Measurements from ENCODE around the gene LAIR1.
"Not testable (repeated sequence)": the region's sequence is repeated elsewhere in the genome, so short reads cannot be mapped to it uniquely, and the experiment has no call there.

Gene LAIR1, protein sequence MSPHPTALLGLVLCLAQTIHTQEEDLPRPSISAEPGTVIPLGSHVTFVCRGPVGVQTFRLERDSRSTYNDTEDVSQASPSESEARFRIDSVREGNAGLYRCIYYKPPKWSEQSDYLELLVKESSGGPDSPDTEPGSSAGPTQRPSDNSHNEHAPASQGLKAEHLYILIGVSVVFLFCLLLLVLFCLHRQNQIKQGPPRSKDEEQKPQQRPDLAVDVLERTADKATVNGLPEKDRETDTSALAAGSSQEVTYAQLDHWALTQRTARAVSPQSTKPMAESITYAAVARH

DNA sequence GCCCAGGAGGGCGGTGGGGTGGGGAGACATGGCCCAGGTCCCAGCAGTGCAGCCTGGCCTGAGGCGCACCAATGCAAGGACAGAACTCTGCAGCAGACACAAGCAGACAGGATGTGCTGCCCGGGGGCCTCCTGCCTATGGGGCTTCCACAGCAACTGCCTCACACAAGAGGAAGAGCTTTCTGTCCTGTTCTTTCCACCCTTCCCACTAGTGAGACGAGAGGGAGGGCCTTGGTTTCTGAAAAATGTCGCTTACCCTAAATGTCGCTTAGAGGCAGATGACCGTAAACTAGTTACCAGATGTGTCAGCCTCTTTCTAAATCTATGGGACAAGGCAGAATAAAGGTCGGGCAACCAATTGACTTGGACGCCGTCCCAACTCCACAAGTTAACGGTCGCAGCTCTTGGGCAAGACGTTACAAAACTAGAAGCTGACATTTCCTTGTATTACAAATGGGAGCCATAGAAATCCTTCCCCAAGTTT, at the start of gene LAIR1:
TSS of gene LAIR1 (minus strand) at position 157 of the 483 bp plus-strand sequence. CDS start at position 30, 127 bp downstream.
- DNase-seq (ENCODE audit: low read depth) = no peak

DNA sequence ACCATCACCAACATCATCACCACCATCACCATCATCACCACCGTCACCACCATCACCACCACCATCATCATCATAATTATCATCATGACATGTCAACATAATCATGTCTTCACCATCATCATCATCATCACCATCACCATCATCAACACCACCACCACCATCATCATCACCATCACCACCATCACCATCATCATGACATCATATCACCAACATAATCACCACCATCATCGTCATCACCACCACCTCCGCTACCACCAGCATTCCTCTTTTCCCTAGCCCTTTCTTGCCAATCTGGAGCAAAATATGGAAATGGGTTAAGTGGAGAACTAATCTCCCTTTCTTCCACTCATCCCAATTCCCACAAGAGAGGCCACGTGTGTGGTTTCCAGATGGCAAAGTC, 49.4 kb upstream of the LAIR1 start:
- no peak for DNase-seq (ENCODE audit: low read depth)

DNA sequence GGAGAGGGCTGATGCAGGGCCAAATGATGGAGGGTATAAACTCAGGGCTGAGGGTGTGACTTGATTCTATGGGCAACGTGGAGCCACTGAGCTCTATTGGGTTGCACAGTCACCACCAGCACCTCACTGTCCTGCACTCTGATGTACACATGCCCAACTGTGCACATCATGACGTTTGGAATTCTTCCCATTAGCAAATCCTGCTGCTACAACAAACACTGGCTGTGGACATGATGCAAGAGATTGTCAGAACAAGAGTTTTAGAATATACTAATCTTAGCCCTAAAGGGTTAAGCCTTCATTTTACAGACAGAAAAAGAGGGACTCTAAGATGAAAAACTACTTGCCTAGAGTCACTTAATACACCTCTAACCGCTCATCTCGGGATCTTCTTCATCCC, 48.1 kb upstream of the LAIR1 start:
- DNase-seq (ENCODE audit: low read depth) = no peak

DNA sequence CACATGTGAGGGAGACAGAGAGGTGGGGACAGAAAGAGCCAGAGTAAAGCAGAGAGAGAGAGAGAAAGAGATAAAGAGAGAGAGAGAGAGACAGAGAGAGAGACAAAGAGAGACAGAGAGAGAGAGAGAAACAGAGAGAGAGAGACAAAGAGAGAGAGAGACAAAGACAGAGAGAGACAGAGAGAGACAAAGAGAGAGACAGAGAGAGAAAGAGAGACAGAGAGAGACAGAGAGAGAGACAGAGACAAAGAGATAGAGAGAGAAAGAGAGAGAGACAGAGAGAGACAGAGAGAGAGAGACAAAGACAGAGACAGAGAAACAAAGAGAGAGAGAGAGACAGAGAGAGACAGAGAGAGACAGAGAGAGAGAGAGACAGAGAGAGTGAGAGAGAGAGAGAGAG, 46.3 kb upstream of the LAIR1 start:
- no peak for DNase-seq (ENCODE audit: low read depth)

DNA sequence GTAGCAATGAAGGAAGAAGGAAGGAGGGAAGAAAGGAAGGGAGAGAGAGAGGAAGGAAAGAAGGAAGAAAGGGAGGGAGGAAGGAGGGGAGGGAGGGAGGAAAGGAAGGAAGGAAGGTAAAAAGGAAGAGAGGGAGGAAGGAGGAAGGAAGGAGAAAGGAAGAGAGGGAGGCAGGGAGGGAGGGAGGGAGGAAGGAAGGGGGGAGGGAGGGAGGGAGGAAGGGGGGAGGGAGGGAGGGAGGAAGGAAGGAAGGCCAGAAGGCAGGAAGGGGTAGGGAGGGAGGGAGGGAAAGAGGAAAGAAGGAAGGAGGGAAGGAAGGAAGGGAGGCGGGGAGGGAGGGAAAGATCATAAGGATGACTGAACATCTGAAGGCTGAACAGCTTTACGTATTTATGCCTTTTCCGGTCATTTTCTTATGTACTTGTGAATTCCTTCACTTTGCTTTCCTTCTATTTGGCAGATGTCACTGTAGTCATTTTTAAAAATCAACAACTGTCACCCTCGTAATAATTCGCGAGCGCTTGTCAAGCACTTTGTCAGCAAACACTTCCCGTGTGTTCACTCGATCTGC, 43.8 kb upstream of the LAIR1 start:
- no peak for DNase-seq (ENCODE audit: low read depth)

DNA sequence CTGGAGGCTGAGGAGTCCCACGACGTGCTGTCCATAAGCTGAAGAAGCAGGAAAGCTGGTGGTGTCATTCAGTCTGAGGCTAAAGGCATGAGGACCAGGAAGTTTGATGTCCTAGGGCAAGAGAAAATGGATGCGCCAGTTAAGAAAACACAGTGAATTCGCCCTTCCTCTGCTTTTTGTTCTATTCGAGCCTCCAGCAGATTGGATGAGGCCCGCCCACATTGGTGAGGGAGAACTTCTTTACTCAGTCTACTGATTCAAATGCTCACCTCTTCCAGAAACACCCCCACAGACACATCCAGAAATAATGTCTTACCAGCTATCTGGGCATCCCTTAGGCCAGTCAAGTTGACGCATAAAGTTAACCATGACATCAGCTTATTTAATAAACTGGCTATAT, 43.0 kb upstream of the LAIR1 start:
- no peak for DNase-seq (ENCODE audit: low read depth)

DNA sequence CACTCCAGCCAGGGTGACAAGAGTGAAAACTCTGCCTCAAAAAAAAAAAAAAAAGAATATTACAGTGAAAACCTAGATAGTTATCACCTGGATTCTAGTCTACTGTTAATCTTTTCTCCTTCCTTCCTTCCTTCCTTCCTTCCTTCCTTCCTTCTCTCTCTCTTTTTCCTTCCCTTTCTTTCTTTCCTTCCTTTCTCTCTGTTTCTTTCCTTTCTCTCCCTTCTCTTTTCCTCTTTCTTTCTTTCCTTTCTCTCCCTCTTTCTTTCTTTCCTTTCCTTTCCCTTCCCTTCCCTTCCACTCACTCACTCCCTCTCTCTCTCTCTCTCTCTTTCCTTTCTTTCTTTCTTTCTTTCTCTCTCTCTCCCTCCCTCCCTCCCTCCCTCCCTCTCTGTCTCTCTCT, 40.9 kb upstream of the LAIR1 start:
- no peak for DNase-seq (ENCODE audit: low read depth)

DNA sequence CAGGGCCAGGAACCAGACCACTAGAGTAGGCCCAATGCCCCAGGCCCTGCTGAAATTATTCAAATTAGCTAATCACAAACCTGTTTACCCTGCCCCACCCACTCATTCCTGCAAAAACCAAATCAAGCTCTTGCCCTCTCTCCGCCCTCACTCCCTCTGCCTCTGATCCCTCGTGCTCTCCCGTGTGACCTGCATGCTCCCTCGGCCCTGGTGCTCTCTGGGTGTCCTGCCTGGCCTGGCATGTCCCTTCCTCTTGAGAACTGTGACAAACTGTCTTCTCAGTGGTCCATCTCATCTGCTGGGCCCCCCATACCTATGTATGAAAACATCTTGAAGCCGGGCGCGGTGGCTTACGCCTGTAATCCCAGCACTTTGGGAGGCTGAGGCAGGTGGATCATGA, 38.3 kb upstream of the LAIR1 start:
- no peak for DNase-seq (ENCODE audit: low read depth)

DNA sequence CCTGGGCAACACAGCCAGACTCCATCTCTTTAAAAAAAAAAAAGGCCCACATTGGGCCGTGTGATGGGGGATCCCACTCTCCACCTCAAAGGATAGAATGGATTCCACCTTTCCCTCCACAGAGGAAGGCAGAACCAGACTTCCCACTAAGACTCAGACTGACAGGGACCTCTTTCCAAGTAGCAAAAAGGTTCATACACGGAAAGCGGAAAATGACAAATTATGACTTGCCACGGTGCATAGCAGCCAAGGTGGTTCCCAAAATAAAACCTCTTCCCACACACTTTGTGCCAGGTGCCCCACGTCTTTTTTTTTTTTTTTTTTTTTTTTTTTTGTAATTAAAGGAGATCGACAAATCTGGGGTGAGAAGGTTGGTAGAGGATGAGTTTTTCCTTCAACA, 36.2 kb upstream of the LAIR1 start:
- DNase-seq (ENCODE audit: low read depth) = no peak

DNA sequence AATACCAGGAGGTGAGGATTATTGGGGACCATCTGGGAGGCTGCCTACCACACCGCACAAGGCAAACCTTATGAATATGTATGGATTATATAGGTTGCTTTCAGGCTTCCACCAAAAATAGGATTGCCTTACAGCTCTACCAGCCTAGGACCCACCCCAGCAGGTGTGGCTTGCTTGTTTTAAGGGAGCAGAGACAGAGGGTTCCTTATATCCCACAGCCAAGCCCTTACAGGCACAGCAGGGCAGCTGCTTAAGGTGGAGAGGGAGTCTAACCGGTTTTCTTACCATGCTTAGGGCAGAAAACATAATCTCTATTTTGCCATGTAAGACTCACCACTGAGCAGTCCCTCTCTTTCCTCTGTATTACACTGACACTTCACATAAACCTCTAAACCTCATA, 34.5 kb upstream of the LAIR1 start:
- DNase-seq (ENCODE audit: low read depth) = no peak

DNA sequence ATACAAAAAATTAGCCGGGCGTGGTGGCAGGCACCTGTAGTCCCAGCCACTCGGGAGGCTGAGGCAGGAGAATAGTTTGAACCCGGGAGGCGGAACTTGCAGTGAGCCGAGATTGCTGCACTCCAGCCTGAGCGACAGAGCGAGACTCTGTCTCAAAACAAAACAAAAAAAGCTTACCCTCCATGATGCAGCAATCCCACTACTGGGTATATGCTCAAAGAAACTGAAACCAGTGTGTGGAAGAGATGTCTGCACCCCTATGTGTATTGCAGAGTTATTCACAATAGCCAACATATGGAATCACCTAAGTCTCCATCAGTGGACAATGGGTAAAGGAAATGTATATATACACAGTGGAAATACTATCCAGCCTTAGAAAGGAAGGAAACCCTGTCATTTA, 31.0 kb upstream of the LAIR1 start:
- DNase-seq (ENCODE audit: low read depth) = no peak

DNA sequence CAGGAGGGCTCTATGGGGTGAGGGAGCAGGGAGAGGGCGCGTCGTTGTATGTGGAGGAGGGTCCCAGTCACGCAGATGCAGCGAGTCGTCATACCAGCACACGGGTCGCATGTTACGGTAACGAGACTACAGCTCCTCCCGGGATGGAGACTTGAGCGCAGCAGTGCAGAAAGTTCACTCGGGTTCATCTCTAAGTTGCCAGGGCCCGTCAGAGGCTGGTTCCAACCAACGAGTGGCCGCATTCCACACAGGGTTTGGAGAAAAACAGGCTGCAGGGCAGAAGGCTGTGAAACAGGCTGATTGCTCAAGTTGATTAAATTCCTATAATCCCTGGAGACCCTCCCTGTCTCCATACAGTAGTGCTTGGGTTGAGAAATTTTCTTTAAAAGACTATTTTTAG, 28.6 kb upstream of the LAIR1 start:
- DNase-seq (ENCODE audit: low read depth) = no peak

DNA sequence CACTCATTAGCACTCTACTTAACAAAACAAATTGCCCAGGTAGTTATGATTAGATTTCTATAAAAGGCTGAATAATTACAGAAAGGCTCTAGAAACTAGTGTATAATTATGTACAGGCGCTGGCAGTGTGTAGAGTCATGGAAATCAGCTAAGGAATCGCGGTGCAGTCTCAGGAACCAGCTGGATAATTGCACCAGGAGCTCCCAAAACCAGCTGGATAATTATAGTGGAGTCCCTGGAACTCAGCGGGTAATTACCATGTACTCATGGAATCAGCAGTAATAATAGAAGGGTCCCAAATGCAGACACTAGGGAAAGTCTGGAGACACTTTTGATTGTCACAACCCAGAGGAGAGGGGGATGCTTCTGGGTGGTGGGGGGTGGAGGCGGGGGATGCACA, 27.4 kb upstream of the LAIR1 start:
- DNase-seq (ENCODE audit: low read depth) = no peak

DNA sequence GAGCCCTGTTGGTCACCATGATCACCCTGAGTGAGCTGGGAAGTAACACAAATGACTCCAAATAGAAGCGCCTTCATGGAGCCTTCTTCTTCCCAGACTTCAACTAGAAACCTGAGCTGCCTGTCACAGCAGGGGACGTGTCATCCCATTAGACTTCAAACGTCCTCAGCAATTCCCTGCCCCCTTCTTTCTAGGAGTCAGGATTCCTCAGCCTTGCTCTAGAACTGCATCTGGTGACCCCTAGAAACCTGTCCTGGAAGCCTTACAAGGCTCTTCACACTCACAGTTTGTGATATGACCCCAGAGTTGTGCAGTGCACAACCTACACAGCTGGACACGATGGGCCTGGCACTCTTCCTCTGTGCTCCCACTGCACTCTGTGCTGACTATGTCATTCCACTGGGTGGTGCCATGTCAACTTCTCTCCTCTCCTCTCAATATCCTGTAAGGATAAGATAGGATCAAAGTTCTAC, 26.9 kb upstream of the LAIR1 start:
- no peak for DNase-seq (ENCODE audit: low read depth)

DNA sequence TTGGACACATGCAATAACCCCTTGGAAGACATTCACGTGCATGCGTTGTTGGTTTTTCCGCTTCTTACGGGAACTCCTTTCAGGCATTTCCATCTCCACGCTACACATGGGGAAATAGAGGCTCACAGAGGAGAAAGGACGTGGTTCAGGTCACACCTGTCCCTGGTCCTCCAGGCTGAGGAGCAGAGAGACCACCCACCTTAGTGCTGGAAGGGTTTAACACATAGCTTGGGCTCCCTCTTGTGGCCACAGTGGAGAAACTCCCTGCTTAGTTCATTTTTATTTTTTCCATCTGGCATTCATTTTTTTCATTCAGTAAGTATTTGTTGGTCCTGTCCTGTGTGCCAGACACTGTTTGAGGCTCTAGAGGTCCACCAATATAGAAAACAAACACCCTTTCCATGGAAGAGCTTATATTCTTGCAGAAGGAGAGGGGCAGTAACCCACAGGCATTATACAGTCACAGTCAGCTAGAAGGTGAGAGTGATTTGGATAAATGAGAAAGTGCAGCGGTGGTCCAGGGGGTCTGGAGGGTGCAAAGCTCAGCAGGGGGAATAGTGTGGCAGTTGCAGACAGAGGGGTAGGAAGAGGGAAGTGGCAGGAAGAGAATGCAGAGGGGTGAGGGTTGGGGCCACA, 26.3 kb upstream of the LAIR1 start:
- DNase-seq (ENCODE audit: low read depth) = peak; percentile 22

DNA sequence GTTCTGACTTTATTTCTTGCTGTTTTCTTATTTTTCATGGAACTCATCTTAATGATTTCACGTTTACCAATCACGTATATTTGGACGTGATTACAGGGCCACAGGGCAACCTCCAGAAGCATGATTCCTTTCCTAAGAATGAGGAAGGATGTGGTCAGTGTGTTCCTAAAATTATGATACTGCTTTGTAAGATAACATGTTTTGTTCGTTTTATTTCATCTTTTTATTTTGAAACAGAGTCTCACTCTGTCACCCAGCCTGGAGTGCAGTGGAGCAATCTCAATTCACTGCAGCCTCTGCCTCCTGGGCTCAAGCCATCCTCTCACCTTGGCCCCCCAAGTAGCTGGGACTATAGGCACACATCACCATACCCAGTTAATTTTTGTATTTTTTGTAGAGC, 24.8 kb upstream of the LAIR1 start:
- DNase-seq (ENCODE audit: low read depth) = no peak

DNA sequence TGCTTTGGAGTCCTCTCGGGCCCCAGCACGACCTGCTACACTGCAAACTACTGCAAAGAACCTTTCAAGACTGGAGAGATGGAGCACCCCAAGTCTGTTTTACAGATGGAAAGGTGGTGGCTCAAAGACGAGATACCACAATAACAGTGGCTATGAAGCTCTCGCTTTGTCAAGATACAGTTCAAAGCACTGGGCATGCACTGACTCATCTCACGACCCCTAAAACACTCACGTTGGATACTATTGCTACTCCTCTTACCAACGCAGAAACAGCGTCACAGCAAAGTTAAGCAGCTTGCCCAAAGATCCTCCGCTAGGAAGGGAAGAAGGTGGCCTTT, 24.0 kb upstream of the LAIR1 start:
- DNase-seq (ENCODE audit: low read depth) = no peak

DNA sequence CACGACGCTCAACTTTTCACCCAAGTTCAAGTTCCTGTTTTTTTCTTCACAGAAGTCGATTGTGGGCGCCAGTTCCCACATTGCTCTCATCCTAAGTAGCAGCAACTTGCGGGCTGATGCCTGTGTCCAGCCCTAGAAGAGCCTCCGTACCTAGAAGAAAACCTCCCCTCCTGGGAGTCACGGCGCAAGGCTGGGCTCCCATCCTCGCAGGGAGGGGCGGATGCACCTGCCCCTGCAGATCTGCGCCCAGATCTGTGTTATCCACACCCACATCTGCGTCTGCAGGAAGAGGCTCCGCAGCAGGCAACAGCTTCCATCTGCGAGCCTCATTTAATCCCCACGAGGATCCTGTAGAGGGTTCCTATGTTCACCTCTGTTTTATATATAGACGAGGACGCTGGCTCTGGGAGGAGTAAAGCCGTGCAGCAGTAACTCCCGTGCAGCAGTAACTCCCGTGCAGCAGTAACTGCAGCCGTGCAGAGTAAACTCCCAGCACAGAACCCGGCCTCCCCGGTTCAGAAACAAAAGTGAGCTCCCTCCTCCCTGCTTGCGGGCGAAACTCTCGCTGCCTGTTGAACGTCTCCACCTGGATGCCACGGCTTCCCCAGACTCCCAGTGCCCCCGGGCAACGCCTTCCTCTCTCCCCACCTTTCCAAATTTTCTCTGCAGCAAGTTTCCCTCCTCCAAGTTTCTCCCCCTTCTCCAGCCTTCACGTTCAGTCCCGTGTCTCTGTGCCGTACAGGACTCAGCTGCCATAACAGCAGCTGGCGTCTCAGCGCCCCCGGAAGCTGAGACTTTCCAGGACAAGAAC, 23.5 kb upstream of the LAIR1 start:
- no peak for DNase-seq (ENCODE audit: low read depth)

DNA sequence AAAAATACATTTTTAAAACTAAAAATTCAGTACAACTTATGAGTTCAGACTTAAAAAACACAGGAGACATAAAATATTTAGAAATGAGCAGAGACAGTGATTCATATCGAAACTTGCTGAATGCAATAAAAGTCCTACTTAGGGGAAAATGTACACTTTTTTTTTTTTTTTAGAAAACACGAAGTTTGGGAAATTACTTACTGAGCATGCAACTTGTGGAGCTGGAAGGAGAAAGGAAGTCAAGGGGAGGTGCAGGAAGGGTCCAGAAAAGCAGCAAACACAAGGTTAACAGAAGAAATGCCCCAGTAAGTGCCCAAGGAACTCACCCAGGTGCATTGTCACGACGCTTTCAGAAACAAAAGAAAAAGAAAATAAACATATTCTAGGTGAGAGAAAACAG, 18.6 kb upstream of the LAIR1 start:
- no peak for DNase-seq (ENCODE audit: low read depth)

DNA sequence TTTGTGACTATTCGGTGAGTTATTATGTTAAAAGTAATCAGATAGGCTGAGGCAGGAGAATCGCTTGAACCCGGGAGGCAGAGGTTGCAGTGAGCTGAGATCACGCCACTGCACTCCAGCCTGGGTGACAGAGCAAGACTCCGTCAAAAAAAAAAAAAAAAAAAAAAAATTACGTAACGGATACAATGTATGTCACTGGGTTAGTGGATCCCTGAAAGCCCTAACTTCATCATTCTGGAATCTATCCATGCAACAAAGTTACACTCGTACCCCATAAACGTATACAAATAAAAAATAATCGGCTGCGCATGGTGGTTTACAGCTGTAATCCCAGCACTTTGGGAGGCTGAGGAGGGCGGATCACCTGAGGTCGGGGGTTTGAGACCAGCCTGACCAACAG, 17.3 kb upstream of the LAIR1 start:
- DNase-seq (ENCODE audit: low read depth) = not testable (repeated sequence)

DNA sequence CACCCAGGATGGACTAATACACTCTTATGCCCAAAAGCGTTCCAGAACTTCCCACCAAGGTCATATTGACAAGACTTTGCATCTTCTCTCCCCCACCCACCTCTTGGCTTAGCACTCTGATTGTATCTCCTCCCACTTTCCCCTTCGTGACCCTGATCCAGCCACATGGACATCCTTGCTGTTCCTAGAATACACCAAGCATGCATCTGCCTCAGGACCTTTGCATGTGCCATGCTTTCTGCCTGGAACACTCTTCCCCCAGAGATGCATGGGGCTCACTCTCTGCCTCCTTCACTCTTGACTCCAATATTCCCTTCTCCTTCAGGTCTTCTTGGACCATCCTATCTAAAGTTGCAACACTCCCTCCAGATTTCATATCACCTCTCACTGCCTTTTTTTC, 16.2 kb upstream of the LAIR1 start:
- no peak for DNase-seq (ENCODE audit: low read depth)

DNA sequence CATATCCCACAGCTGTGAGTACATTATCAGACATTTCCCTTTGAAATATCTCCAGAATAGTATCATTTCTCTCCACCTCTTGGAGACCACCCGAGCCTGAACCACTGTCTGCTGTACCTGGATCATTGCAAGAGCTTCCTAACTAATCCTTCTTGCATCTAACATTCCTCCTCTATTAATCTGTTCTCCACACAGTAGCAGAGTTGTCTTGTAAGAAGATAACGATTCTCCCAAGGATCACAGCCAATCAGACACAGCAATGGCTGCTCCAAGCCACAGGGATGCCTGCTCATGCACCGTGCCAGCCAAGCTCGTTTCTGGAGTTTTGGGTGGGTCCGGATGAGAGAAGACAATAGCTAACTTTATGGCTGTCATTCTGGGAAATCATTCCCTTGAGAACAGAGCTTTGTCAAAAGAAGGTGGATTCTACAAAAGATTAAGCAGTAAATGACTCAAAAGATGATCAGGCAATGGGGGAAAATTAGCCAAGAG, 14.5 kb upstream of the LAIR1 start:
- no peak for DNase-seq (ENCODE audit: low read depth)

Data from HS-5 (cell line).